ENCODE data around the gene SCRT2. TPM values are rescaled to one million over a fixed set of nuclear protein-coding genes. Genes with fewer than 3 reads are reported as not detected.

SCRT2 gene
- total RNA-seq, 2 experiments from 2014 or later, result not detected

DNA sequence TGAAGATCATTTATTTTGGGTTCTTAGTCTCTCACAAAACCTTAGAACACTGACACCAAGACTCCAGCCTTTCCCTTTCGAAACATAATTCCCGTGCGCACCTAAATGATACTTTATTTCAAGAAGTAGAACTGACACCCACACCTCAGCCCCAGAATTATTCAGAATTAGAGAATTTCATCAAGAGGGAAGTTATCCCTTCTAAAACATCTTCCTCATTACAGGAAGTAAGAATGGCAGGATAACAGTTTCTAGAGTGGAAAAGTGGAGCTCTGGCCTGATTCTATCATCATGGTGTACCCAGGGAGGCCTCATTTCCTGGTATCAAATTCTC lies 21.2 kb downstream of the SCRT2 start:
- peaks cover 29% of the 10 kb centered on the region for H3K27me3 Mint-ChIP-seq (ENCODE audit: low read depth)
- no peaks in the 10 kb centered on the region for H3K9me3 Mint-ChIP-seq (ENCODE audit: insufficient read depth)
- peaks cover 5% of the 10 kb centered on the region for H3K36me3 Mint-ChIP-seq (ENCODE audit: low read depth)
- ChIA-PET CTCF (interaction anchor here (1.2 to 1.6 kb wide), 2 partner anchors 9 to 13 kb away, joined by 3 to 5 read pairs; no protein-coding TSS in a partner anchor), POLR2A (no interaction called here)
- DNase-seq, result no peak
- H3K4me3 Mint-ChIP-seq, result peak overlapping the region; percentile 16
- ATAC-seq, result no peak
- H3K27ac Mint-ChIP-seq, result no peak overlapping the region
- H3K4me1 Mint-ChIP-seq (ENCODE audit: low read depth), result peaks cover 18% of the 10 kb centered on the region

DNA sequence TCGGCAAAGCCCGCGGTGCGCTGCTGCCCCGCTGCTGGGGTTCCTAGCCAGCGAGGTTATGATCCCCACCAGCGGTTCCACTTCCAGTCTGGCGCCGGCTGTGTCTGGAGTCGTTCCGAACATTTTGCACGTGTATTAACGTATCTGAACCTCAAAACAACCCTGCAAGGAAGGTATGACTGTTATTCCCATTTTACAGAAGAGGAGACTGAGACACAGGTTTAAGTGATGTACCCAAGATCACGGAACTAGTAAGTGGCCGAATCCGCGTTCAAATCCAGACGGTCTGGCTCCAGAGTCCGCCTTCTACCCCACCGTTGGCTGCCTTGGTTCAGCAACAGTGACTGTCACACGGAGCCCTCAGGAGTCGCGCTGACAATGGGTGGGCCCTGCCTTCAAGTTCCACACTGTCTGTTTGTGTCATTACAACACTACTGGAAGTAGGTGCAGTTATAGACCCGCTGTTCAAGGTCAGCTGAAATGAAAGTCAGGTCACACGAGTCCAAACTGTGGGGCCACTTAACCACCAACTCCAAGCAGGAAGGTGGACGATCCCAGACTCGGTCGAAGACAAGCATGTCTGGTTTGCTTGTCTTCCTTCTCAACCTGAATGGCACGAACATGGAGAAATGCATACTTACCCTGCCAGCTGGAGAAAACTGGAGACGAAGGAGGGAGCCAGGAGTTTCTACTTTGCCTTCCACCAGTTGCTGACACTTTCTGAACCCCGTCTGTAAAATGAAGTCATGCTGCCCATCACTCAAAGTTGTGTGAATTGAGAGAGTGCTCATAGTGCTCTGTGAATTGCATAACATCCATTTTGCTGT lies 21.8 kb downstream of the SCRT2 start:
- ATAC-seq (no peak), DNase-seq (no peak)
- peaks cover 24% of the 10 kb centered on the region for H3K27me3 Mint-ChIP-seq (ENCODE audit: low read depth)
- peak overlapping the region; percentile 73 for H3K4me3 Mint-ChIP-seq
- CTCF ChIA-PET, result interaction anchor here (1.6 kb wide), 1 partner anchor 8 kb away, joined by 5 read pairs; no protein-coding TSS in a partner anchor
- H3K27ac Mint-ChIP-seq, result peak overlapping the region; percentile 62
- peaks cover 18% of the 10 kb centered on the region for H3K4me1 Mint-ChIP-seq (ENCODE audit: low read depth)
- H3K36me3 Mint-ChIP-seq (ENCODE audit: low read depth), result peaks cover 8% of the 10 kb centered on the region
- no peaks in the 10 kb centered on the region for H3K9me3 Mint-ChIP-seq (ENCODE audit: insufficient read depth)
- POLR2A ChIA-PET, result no interaction called here

DNA sequence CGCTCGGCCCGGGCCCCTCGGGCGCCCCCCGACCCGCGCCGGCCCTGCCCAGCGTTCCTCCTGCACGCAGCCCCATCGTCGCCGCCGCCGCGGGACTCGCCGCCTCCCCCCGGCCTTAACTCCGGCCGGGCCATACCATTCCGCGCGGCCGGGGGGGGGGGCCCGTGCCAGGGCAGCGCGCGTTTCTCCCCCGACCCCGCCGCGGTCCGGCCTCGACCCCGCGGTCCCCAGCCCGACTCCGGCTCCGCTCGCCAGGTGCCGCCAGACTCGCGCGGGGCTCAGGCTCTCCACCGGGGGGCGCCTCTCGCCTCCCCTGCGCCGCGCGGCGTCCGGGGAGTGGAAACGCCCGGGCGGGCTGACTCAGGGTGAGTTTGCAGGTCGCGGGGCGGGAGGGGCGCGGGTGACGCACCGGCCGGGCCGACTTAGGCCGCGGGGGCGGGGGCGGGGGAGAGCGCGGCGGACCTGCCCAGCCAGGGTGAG lies 22.5 kb downstream of the SCRT2 start, which contains the start of gene SRXN1:
Gene SRXN1, minus strand, starts transcription at position 91 of the 480 bp plus-strand sequence. Its CDS starts 15 bp downstream, at position 76.
- H3K4me3 Mint-ChIP-seq, result peak within 1 kb of the TSS; percentile 75
- peak within 1 kb of the TSS; percentile 69 for H3K27ac Mint-ChIP-seq
- peaks cover 19% of the 10 kb centered on the region for H3K27me3 Mint-ChIP-seq (ENCODE audit: low read depth)
- peak; percentile 95 for ATAC-seq
- H3K9me3 Mint-ChIP-seq (ENCODE audit: insufficient read depth), result no peaks in the 10 kb centered on the region
- DNase-seq, result peak; percentile 83
- POLR2A ChIA-PET, result no interaction called here
- H3K36me3 Mint-ChIP-seq (ENCODE audit: low read depth), result peaks cover 8% of the 10 kb centered on the region
- CTCF ChIA-PET, result no interaction called here
- H3K4me1 Mint-ChIP-seq (ENCODE audit: low read depth), result peaks cover 18% of the 10 kb centered on the region

- no peak for DNase-seq
- H3K27me3 Mint-ChIP-seq (ENCODE audit: low read depth), result peaks cover 15% of the 10 kb centered on the region
- no peak for ATAC-seq
Measured at GRCh38 chr20:652615-653109, 22.9 kb downstream of the SCRT2 start.

DNA sequence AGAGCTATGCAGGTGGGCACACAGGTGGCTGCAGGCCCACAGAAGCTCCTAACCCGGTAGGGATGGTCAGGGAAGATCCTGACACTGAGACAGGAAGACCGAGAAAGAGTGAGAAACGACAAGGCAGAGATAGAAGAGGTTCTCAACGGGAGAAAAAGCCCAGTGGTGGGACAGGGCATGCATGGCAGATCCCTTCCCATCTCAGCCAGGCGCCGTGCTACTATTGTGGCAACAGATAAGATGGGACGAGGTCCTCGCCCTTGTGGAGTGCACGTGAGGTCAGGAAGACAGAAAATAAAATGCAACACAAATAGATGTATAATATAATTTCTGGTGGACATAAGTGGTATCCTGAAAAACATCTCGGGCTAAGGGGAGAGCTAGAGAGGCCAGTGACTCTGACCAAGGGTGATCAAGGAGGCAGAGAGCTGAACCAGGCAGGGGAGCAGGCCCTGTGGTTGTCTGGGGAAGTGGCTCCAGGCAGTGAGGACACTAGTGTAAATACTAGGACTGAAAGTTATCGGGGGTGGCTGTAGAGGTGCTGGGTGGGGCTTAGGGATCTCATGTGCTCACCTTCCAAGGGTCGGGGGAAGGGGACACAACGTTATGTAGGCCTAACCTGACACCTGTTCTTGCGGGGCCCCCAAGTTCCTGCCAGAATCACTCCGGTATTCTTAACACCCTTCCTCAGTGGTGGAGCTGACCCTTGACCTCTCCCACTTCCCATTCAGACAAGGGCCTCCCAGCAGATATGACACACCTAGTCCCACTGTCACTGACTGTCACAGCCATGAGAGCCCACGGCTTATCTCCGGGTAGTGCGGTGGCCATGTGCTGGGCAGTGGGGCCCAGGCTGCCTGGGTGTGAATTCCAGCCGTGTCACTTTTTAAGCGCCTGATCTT lies 23.6 kb downstream of the SCRT2 start:
- Mint-ChIP-seq H3K27me3 (ENCODE audit: low read depth) (peaks cover 15% of the 10 kb centered on the region), H3K36me3 (ENCODE audit: low read depth) (peaks cover 13% of the 10 kb centered on the region), H3K4me1 (ENCODE audit: low read depth) (peaks cover 18% of the 10 kb centered on the region), H3K27ac (peak overlapping the region; percentile 69), H3K9me3 (ENCODE audit: insufficient read depth) (no peaks in the 10 kb centered on the region), H3K4me3 (peak overlapping the region; percentile 75)
- CTCF ChIA-PET, result interaction anchor here (0.6 to 1.1 kb wide), 2 partner anchors 15 to 108 kb away, joined by 3 read pairs; partner anchors contain the start of gene CSNK2A1
- ATAC-seq (no peak), DNase-seq (no peak)
- POLR2A ChIA-PET, result no interaction called here

More at GRCh38 chr20:652615-653109, 22.9 kb downstream of the SCRT2 start:
- Mint-ChIP-seq H3K9me3 (ENCODE audit: insufficient read depth) (no peaks in the 10 kb centered on the region), H3K4me3 (peak overlapping the region; percentile 75), H3K4me1 (ENCODE audit: low read depth) (peaks cover 18% of the 10 kb centered on the region), H3K27ac (peak overlapping the region; percentile 69), H3K36me3 (ENCODE audit: low read depth) (peaks cover 12% of the 10 kb centered on the region)
- ChIA-PET CTCF (interaction anchor here (0.6 kb wide), 1 partner anchor 15 kb away, joined by 3 read pairs; no protein-coding TSS in a partner anchor), POLR2A (no interaction called here)

- peaks cover 11% of the 10 kb centered on the region for H3K27me3 Mint-ChIP-seq (ENCODE audit: low read depth)
- no peak overlapping the region for H3K4me3 Mint-ChIP-seq
- peaks cover 13% of the 10 kb centered on the region for H3K36me3 Mint-ChIP-seq (ENCODE audit: low read depth)
- CTCF ChIA-PET, result interaction anchor here (1.1 kb wide), 1 partner anchor 107 kb away, joined by 3 read pairs; the partner anchor contains the start of gene CSNK2A1
- H3K27ac Mint-ChIP-seq, result no peak overlapping the region
- POLR2A ChIA-PET, result no interaction called here
- no peaks in the 10 kb centered on the region for H3K9me3 Mint-ChIP-seq (ENCODE audit: insufficient read depth)
- ATAC-seq (no peak), DNase-seq (no peak)
- peaks cover 18% of the 10 kb centered on the region for H3K4me1 Mint-ChIP-seq (ENCODE audit: low read depth)
Measured at GRCh38 chr20:650954-651353, 24.6 kb downstream of the SCRT2 start.

DNA sequence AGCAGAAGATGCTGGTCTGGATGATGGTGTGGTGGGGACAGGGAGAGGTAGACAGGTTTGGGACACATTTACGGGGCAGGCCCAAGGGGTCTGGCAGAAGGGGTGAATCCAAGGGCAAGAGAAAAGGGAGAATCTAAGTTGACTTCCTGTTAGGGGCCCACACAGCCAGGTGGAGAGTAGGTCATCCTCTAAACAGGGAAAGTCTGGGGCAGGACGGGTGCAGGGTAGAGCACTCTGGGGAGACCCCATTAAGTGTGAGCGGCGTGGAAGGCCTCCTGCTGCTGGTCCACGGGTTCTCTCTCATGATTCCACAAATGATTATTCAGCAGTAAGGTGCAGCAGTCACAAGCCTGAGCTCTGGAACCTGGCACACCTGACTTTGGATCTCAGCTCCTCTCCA lies 25.3 kb downstream of the SCRT2 start:
- no peak for DNase-seq
- ChIA-PET CTCF (no interaction called here), POLR2A (no interaction called here)
- no peak for ATAC-seq
- Mint-ChIP-seq H3K4me1 (ENCODE audit: low read depth) (peaks cover 24% of the 10 kb centered on the region), H3K9me3 (ENCODE audit: insufficient read depth) (no peaks in the 10 kb centered on the region), H3K27me3 (ENCODE audit: low read depth) (peaks cover 9% of the 10 kb centered on the region), H3K4me3 (no peak overlapping the region), H3K36me3 (ENCODE audit: low read depth) (peaks cover 13% of the 10 kb centered on the region), H3K27ac (no peak overlapping the region)

GRCh38 chr20:647479-648019 lies 28.1 kb downstream of the SCRT2 start:
- no peak overlapping the region for H3K4me3 Mint-ChIP-seq
- no peak overlapping the region for H3K27ac Mint-ChIP-seq
- DNase-seq, result no peak
- H3K27me3 Mint-ChIP-seq (ENCODE audit: low read depth), result peaks cover 15% of the 10 kb centered on the region
- peaks cover 18% of the 10 kb centered on the region for H3K4me1 Mint-ChIP-seq (ENCODE audit: low read depth)
- peaks cover 13% of the 10 kb centered on the region for H3K36me3 Mint-ChIP-seq (ENCODE audit: low read depth)
- no peak for ATAC-seq
- POLR2A ChIA-PET, result interaction anchor here (0.6 kb wide), 1 partner anchor 1819 kb away, joined by 3 read pairs; no protein-coding TSS in a partner anchor
- H3K9me3 Mint-ChIP-seq (ENCODE audit: insufficient read depth), result no peaks in the 10 kb centered on the region
- CTCF ChIA-PET, result interaction anchor here (1.4 kb wide), 1 partner anchor 21 kb away, joined by 4 read pairs; no protein-coding TSS in a partner anchor

DNA sequence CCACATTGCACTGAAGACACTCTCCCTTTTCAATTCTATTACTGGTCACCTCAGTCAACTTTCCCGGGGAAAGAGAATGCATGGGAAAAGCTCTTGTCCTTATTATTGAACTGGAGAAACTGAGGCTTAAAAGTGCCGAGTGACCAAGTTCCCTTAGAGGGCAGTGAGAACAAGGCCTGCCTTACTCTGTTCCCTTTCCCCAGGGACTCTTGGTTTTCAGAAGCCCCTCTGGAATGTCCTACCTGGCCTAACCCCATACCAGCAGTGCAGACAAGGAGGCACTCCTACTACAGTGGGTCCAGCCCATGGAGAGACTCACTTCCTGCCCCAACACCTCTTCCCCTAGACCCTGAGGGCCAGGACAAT lies 28.8 kb downstream of the SCRT2 start:
- ChIA-PET CTCF (interaction anchor here (1.0 to 2.7 kb wide), 5 partner anchors 11 to 292 kb away, joined by 3 to 30 read pairs (median 6); no protein-coding TSS in a partner anchor), POLR2A (interaction anchor here (0.6 kb wide), 1 partner anchor 1820 kb away, joined by 3 read pairs; no protein-coding TSS in a partner anchor)
- Mint-ChIP-seq H3K9me3 (ENCODE audit: insufficient read depth) (no peaks in the 10 kb centered on the region), H3K27ac (no peak overlapping the region), H3K4me1 (ENCODE audit: low read depth) (peaks cover 11% of the 10 kb centered on the region), H3K27me3 (ENCODE audit: low read depth) (peaks cover 15% of the 10 kb centered on the region), H3K36me3 (ENCODE audit: low read depth) (peaks cover 13% of the 10 kb centered on the region), H3K4me3 (no peak overlapping the region)
- DNase-seq, result no peak
- ATAC-seq, result no peak

DNA sequence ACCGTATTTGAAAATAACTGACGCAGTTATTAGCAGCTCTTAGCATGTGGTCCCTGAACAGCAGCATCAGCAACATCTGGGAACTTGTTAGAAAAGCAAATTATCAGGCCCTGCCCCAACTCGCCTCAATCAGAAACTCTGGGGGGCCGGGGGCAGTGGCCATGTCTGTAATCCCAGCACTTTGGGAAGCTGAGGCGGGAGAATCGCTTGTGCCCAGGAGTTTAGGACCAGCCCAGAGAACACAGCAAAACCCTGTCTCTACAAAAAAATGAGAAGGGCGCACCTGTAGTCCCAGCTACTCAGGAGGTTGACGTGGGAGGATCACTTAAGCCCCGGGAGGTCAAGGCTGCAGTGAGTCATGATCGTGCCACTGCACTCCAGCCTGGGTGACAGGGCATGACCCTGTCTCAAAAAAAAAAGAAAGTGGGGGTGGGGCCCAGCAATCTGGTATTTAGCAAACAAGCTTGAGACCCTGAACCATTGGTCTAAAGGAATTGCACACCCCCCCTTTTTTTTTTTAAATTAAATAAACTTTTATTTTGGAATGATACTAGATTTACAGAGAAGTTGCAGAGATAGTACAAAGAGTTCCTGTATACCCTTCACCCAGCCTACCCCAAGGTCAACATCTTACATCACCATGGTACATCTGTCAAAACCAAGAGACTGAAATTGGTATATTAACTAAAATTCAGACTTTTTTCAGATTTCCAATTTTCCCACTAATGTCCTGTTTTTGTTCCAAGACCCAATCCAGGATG lies 29.3 kb downstream of the SCRT2 start:
- Mint-ChIP-seq H3K4me3 (no peak overlapping the region), H3K9me3 (ENCODE audit: insufficient read depth) (no peaks in the 10 kb centered on the region), H3K36me3 (ENCODE audit: low read depth) (peaks cover 13% of the 10 kb centered on the region), H3K27me3 (ENCODE audit: low read depth) (peaks cover 18% of the 10 kb centered on the region), H3K27ac (no peak overlapping the region), H3K4me1 (ENCODE audit: low read depth) (peaks cover 9% of the 10 kb centered on the region)
- ChIA-PET POLR2A (interaction anchor here (0.6 kb wide), 1 partner anchor 1820 kb away, joined by 3 read pairs; no protein-coding TSS in a partner anchor), CTCF (interaction anchor here (0.6 to 2.7 kb wide), 42 partner anchors 8 to 545 kb away, joined by 3 to 39 read pairs (median 4); partner anchors contain the start of genes CSNK2A1, DEFB129, SCRT2 and TCF15)
- DNase-seq (no peak), ATAC-seq (no peak)

All from activated CD8-positive, alpha-beta T cell treated with anti-CD3 and anti-CD28 coated beads, Interleukin-2, amount 10 ng/mL, durations not matched to agents 7 days and 5 days (primary cell).